HG03469 (cell line): ENCODE results near the gene TSPOAP1.
"Not testable (repeated sequence)": the region's sequence is repeated elsewhere in the genome, so short reads cannot be mapped to it uniquely, and the experiment has no call there.

ENCODE experiments used
- ATAC-seq: cut with Tn5 transposase; IDR thresholded peaks from one replicate; pipeline ENCODE4 v1.9.1; 2021; ENCODE audit warnings: mild to moderate bottlenecking, moderate library complexity, moderate number of reproducible peaks; ENCODE audit not compliant: unreplicated experiment

Gene TSPOAP1

DNA sequence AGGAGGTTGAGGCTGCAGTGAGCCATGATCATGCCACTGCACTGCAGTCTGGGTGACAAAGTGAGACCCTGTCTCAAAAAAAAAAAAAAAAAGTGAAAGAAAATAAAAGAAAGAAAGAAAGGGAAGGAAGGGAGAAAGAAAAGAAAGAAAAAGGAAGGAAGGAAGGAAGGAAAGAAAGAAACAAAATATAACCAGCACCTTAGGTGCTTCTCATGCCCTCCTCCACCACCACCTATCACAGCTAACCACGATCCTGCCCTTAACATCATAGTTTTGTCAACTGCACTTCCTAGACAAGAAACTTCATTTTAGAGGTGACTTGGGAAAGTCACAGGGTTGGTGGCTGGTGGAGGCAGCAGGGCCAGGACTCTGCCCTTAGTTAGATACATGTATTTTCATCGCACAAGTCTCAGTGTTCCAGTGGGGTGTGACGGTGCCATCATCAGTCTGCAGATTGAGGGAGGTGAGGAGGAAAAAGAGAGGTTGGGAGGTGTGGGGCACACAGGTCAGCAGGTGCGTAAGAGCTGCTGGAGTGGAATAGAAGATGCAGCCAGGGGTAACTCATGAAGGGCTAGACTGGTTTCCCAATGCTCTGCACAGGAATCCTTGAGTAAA is 13.4 kb upstream of the TSPOAP1 start:
- no peak for ATAC-seq

- ATAC-seq, result not testable (repeated sequence)
Measured at GRCh38 chr17:58341136-58341860, 12.7 kb upstream of the TSPOAP1 start.

DNA sequence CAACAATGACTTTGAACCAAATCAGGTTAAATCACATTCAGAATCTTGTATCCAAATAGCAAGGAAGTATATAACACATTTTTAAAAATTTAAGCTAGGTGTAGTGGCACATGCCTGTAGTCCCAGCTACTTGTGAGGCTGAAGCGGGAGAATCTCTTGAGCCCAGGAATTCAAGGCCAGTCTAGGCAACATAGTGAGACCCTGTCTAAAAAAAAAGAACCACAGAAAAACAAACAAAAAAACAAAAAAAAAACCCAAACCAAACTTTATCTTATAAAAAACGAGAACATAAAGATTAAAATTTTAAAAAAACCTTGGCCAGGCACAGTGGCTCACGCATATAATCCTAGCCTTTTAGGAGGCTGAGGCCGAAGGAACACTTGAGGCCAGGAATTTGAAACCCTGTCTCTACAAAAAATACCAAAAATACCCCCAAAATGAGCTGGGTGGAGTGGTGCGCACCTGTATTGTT is 11.8 kb upstream of the TSPOAP1 start:
- no peak for ATAC-seq

DNA sequence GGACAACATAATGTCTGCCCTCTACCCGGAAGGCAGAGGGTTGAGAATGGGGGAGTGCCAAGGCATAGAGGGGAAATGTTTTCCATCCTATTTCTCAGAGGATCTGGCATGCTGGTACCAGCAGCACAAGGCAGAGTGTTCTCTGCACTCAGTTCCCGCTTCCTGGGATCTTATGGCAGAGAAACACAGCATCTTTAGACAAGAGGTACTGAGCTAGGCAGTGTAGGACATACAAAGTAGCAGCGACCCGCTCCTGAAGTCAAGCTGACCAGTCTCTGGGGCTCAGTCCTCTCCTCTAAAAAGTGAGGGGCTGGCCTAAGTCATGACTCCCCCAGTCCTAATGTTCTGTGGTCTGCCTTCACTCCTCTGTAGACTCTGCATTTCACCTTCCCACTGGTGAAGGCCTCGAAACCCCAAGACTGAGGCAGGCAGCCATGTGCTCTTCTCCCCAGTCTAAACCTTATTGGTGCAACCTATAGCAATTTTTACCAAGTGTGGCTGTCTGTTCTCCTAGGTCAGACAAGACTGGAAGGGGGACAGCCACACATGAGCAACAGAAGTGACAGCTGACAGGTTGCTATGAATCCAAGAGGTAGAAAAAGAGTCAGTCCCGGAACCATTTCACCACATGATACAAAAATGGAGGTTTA is 11.3 kb upstream of the TSPOAP1 start:
- ATAC-seq, result no peak

DNA sequence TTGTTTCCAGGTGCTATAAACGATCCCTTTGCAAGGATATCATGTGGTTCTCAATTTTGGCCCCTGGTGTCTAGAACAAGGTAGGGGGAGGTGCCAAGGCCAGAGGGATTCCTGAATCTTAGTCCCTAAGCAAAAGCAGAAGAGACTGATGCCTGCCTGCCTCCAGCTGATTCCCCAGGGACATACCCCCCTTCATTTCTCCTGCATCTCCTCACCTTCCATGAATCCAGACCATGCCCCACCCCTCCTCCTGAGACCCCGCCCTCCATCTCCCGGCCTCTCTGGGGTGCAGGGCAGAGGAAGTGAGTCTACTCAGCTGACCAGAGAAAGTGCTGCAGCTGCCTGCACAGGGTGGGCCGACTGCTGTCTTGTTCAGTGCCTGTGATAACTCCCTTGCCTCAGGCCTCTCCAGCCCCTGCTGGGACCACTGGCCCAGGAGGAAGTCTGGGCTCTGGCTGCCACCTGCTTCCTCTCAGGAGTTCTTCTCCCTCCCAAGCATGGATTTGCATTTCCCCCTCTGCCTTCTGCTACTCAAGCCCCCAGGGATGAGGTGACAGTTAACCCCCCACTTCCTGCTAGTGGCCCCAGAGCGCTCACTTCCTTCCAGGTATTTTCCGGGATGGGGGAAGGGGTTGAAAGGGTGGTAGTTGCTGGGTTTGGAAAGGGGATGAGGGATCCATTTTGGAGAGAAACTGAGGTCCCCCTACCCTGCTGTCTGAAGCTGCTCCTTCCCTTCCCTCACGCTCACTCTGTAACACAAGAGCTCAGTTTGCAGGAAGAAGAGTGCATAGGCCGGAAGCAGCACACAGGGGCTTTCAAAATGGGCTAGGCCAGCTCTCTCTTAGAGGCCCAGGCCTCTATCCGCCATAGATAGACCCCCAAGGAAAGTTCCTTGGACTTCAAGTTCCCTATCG is 10.5 kb upstream of the TSPOAP1 start:
- no peak for ATAC-seq

GRCh38 chr17:58338454-58338840 is 9.9 kb upstream of the TSPOAP1 start:
- no peak for ATAC-seq

DNA sequence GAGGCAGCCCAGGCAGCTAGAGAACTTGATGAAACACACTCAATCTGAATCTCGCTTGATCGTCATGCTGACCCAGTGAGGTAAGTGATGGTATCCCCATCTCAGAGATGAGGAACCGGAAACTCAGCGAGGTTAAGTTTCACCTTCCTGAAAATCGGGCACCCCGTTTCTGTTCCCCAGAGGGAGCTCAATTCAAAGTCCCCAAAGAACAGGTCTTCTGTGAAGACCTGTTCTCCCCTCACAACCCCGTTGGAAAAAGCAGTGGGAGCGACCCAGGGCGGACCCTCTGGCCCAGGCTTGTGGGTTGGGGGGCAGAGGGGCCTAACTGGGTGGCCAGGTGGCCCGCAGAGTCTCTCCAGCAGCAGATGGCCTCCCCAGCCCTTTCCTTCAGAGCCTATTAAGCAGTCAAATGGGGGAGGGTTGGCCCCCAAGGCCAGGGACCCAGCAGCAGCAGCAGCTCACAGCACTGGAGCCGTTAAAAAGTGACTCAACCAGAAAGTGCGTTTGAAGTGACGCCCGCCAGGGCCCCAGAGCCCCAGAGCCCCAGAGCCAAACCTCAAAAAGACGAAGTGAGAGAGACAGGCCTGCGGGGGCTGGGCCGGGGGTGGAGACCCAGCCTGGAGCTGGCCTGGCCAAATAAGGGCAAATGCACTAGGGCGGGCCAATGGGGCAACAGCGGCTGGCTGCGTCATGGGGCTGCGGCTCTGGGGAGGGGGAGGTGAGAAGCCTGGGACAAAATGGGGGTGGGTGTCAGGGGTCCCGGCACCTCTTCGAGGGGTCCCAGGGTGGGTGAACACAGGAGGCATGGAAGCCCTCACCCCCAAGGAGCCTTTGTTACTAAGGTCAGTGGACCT is 9.2 kb upstream of the TSPOAP1 start:
- ATAC-seq, result peak; percentile 29

DNA sequence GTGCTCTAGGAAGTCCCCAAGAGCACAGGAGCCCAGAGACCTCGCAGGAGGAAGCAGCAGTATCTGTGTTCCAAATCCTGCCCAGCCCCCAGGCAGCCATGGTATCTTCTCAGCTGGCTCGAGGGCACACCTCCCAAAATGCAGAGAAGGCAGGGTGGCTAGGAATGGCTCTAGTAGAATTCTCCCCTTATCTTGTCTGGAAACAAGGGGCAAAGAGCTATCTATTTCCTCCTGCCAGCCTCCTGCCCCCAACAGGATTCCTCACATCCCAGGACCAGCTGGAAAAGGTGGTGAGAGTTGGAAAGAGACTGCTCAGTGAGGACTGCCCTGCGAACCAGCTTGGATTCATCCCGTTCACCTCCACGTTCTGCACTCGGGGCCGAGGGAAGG is 8.6 kb upstream of the TSPOAP1 start:
- no peak for ATAC-seq

DNA sequence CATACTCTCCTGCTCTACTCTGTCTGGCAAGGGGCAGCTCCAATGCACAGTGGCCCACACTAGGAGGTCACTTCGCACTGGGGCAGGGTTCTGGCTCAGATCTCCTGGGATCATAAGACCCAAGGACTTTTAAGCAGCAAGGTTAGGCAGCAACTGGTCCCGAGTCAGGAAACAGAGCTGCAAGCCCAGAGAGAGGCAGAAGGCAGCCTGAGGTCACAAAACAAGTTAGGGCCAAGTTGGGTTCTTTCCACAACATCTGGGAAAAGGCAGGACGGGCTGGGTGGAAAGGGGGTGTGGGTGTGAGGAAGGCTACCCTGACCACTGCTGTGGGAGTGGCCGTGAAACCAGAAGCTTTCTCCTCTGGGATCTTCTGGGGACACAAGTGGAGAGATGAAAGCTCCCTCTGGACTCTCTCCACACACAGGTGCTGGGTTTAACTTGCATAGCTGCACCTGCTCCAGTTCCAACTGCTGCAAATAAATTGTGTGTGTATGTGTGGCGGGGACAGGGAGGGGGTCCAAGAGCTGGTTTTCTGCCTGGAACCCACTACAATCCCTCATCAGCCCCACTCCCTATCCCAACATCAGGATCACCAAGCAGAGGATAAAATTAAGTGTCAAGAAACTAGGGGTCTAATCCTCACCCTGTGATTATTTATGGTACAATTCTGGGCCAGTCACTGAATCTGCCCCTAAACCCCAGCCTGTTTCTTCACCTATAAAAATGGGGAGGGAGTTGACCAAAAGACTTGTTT is 8.0 kb upstream of the TSPOAP1 start:
- no peak for ATAC-seq

- ATAC-seq, result no peak
Measured at GRCh38 chr17:58335779-58336455, 7.3 kb upstream of the TSPOAP1 start.

DNA sequence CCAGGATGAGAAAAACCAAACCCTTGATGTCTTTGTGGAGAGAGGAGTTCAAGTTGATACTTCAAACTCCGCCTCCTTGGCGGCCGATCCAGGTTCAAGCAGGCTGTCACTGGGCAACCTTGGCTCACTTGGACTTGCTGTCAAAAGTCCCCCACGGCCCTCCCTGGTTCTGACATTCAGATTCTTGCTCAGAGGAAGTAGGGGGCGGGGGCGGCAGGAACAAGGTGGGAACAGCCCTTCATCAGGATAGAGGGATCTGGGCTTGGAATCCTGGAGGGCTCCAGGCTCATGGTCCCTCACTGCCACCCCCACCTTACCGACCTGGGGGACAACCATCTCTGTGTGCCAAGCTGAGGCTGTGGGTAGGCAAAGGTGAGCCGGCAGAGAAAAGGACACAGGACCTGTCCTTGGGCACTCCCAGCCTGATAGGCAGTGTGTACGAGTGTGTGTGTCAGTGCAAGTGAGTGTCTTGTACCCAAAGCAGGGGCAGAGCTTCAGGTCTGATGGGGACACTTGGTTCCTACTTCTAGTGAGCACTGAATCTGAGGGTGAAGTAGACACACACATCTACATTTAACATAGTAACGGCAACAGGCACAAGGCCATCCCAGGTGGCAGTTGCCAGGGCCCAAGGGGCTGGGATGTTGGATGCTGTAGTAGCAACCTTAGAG is 6.6 kb upstream of the TSPOAP1 start:
- no peak for ATAC-seq

- no peak for ATAC-seq
Measured at GRCh38 chr17:58334661-58335060, 6.1 kb upstream of the TSPOAP1 start.

- no peak for ATAC-seq
Measured at GRCh38 chr17:58334256-58334655, 5.7 kb upstream of the TSPOAP1 start.

GRCh38 chr17:58333736-58334207 is 5.2 kb upstream of the TSPOAP1 start:
- no peak for ATAC-seq

DNA sequence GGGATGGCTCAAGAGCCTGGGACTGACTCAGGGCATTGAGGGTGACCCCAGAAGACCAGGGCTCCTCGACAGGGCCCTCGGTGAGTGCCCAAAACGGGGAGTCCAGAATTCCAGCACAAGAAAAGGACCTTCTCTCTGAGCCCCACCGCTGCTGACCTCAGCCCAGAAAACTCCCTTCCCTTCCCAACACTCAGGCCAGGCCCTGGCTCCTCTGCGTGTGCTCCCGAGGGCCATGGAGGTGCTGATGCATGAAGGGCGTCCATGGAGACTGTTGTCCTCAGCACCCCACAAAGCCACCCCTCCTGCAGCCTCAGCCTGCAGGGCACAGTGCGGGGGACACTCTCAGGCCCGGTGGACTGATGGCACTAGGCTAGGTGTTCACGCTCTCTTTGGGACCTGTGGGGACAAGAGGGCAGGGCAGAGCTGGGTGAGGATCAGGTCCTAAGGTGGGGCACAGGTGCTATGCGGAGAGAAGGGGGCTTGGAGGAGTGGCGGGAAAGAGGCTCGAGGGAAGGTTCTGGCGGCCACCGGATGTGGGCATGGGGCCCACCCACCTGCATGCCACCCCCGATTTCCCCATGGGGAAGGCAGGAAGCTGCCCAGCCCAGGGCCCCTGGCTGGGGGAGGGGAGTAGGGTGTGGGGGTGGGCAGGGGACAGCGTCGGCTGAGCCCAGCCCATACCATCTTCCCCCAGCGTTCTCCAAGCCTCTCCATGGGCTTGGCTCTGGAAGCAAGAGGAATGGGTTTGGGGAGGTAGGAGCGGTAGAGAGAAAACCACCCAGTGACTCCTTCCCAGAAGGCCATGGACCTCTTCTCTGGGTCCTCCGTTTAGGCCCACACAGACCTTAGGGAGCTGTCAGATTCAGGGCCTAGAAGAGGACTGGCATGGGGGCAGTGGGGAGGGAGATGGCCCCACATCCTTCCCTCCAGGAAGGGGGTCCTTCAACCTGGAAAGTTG is 4.5 kb upstream of the TSPOAP1 start:
- no peak for ATAC-seq

GRCh38 chr17:58331815-58332777 is 3.5 kb upstream of the TSPOAP1 start:
- ATAC-seq, result no peak
